ENCODE results near the gene PDE6D. TPM values are rescaled to one million over a fixed set of nuclear protein-coding genes. Genes with fewer than 3 reads are reported as not detected.

Gene PDE6D
- total RNA-seq, 1 donor from 2014 or later, result 14.1 TPM

- Histone ChIP-seq H3K4me1 (ENCODE audit: control insufficient read depth in 3 of 3, insufficient read depth in 3 of 3, low read length in 3 of 3) (peaks cover 13 to 27% (median 22%) of the 10 kb centered on the region in 3 donors), H3K27me3 (ENCODE audit: control insufficient read depth in 3 of 3, insufficient read depth in 3 of 3, low read length in 3 of 3) (no peaks in the 10 kb centered on the region), H3K4me3 (ENCODE audit: low read length in 3 of 3) (no peak overlapping the region), H3K9me3 (ENCODE audit: control insufficient read depth in 3 of 3, low read length in 3 of 3) (no peaks in the 10 kb centered on the region), H3K36me3 (ENCODE audit: control insufficient read depth in 3 of 3, insufficient read depth in 3 of 3, low read length in 3 of 3) (no peaks in the 10 kb centered on the region), H3K9ac (ENCODE audit: low read depth in 1 of 3, low read length in 3 of 3) (no peak overlapping the region), H3K27ac (ENCODE audit: low read depth, low read length) (no peak overlapping the region)
Measured at GRCh38 chr2:231689124-231689893, 91.8 kb downstream of the PDE6D start.

GRCh38 chr2:231688719-231689118, 92.4 kb downstream of the PDE6D start:
- no peaks in the 10 kb centered on the region for H3K36me3 ChIP-seq (ENCODE audit: control insufficient read depth in 3 of 3, insufficient read depth in 3 of 3, low read length in 3 of 3)
- peaks cover 13 to 27% (median 22%) of the 10 kb centered on the region in 3 donors for H3K4me1 ChIP-seq (ENCODE audit: control insufficient read depth in 3 of 3, insufficient read depth in 3 of 3, low read length in 3 of 3)
- peak overlapping the region in 1 of 3 donors; percentile 72 for H3K9ac ChIP-seq (ENCODE audit: low read depth in 1 of 3, low read length in 3 of 3)
- no peak overlapping the region for H3K4me3 ChIP-seq (ENCODE audit: low read length in 3 of 3)
- H3K9me3 ChIP-seq (ENCODE audit: control insufficient read depth in 3 of 3, low read length in 3 of 3), result no peaks in the 10 kb centered on the region
- H3K27me3 ChIP-seq (ENCODE audit: control insufficient read depth in 3 of 3, insufficient read depth in 3 of 3, low read length in 3 of 3), result no peaks in the 10 kb centered on the region
- H3K27ac ChIP-seq (ENCODE audit: low read depth, low read length), result peak overlapping the region; percentile 70

- H3K4me1 ChIP-seq (ENCODE audit: control insufficient read depth in 3 of 3, insufficient read depth in 3 of 3, low read length in 3 of 3), result peaks cover 13 to 27% (median 22%) of the 10 kb centered on the region in 3 donors
- no peaks in the 10 kb centered on the region for H3K27me3 ChIP-seq (ENCODE audit: control insufficient read depth in 3 of 3, insufficient read depth in 3 of 3, low read length in 3 of 3)
- no peak overlapping the region for H3K9ac ChIP-seq (ENCODE audit: low read depth in 1 of 3, low read length in 3 of 3)
- no peaks in the 10 kb centered on the region for H3K36me3 ChIP-seq (ENCODE audit: control insufficient read depth in 3 of 3, insufficient read depth in 3 of 3, low read length in 3 of 3)
- H3K4me3 ChIP-seq (ENCODE audit: low read length in 3 of 3), result no peak overlapping the region
- H3K27ac ChIP-seq (ENCODE audit: low read depth, low read length), result no peak overlapping the region
- no peaks in the 10 kb centered on the region for H3K9me3 ChIP-seq (ENCODE audit: control insufficient read depth in 3 of 3, low read length in 3 of 3)
Measured at GRCh38 chr2:231687961-231688360, 93.1 kb downstream of the PDE6D start.

GRCh38 chr2:231687133-231687852, 93.8 kb downstream of the PDE6D start:
- Histone ChIP-seq H3K9ac (ENCODE audit: low read depth in 1 of 3, low read length in 3 of 3) (peak overlapping the region in 1 of 3 donors; percentile 16), H3K4me3 (ENCODE audit: low read length in 3 of 3) (no peak overlapping the region), H3K27me3 (ENCODE audit: control insufficient read depth in 3 of 3, insufficient read depth in 3 of 3, low read length in 3 of 3) (no peaks in the 10 kb centered on the region), H3K27ac (ENCODE audit: low read depth, low read length) (no peak overlapping the region), H3K9me3 (ENCODE audit: control insufficient read depth in 3 of 3, low read length in 3 of 3) (no peaks in the 10 kb centered on the region), H3K4me1 (ENCODE audit: control insufficient read depth in 3 of 3, insufficient read depth in 3 of 3, low read length in 3 of 3) (peaks cover 13 to 27% (median 22%) of the 10 kb centered on the region in 3 donors), H3K36me3 (ENCODE audit: control insufficient read depth in 3 of 3, insufficient read depth in 3 of 3, low read length in 3 of 3) (no peaks in the 10 kb centered on the region)

GRCh38 chr2:231686192-231687100, 94.6 kb downstream of the PDE6D start:
- no peaks in the 10 kb centered on the region for H3K27me3 ChIP-seq (ENCODE audit: control insufficient read depth in 3 of 3, insufficient read depth in 3 of 3, low read length in 3 of 3)
- peaks cover 17 to 32% (median 26%) of the 10 kb centered on the region in 3 donors for H3K4me1 ChIP-seq (ENCODE audit: control insufficient read depth in 3 of 3, insufficient read depth in 3 of 3, low read length in 3 of 3)
- peak overlapping the region in 2 of 3 donors; percentile 5 to 16 for H3K9ac ChIP-seq (ENCODE audit: low read depth in 1 of 3, low read length in 3 of 3)
- H3K9me3 ChIP-seq (ENCODE audit: control insufficient read depth in 3 of 3, low read length in 3 of 3), result no peaks in the 10 kb centered on the region
- no peak overlapping the region for H3K4me3 ChIP-seq (ENCODE audit: low read length in 3 of 3)
- no peak overlapping the region for H3K27ac ChIP-seq (ENCODE audit: low read depth, low read length)
- H3K36me3 ChIP-seq (ENCODE audit: control insufficient read depth in 3 of 3, insufficient read depth in 3 of 3, low read length in 3 of 3), result no peaks in the 10 kb centered on the region

GRCh38 chr2:231685349-231686191, 95.5 kb downstream of the PDE6D start:
- H3K27ac ChIP-seq (ENCODE audit: low read depth, low read length), result no peak overlapping the region
- no peaks in the 10 kb centered on the region for H3K9me3 ChIP-seq (ENCODE audit: control insufficient read depth in 3 of 3, low read length in 3 of 3)
- H3K4me1 ChIP-seq (ENCODE audit: control insufficient read depth in 3 of 3, insufficient read depth in 3 of 3, low read length in 3 of 3), result peaks cover 20 to 35% (median 30%) of the 10 kb centered on the region in 3 donors
- no peak overlapping the region for H3K4me3 ChIP-seq (ENCODE audit: low read length in 3 of 3)
- no peak overlapping the region for H3K9ac ChIP-seq (ENCODE audit: low read depth in 1 of 3, low read length in 3 of 3)
- H3K27me3 ChIP-seq (ENCODE audit: control insufficient read depth in 3 of 3, insufficient read depth in 3 of 3, low read length in 3 of 3), result no peaks in the 10 kb centered on the region
- no peaks in the 10 kb centered on the region for H3K36me3 ChIP-seq (ENCODE audit: control insufficient read depth in 3 of 3, insufficient read depth in 3 of 3, low read length in 3 of 3)

GRCh38 chr2:231684314-231685223, 96.5 kb downstream of the PDE6D start:
- Histone ChIP-seq H3K36me3 (ENCODE audit: control insufficient read depth in 3 of 3, insufficient read depth in 3 of 3, low read length in 3 of 3) (no peaks in the 10 kb centered on the region), H3K4me3 (ENCODE audit: low read length in 3 of 3) (no peak overlapping the region), H3K9ac (ENCODE audit: low read depth in 1 of 3, low read length in 3 of 3) (no peak overlapping the region), H3K4me1 (ENCODE audit: control insufficient read depth in 3 of 3, insufficient read depth in 3 of 3, low read length in 3 of 3) (peaks cover 20 to 41% (median 31%) of the 10 kb centered on the region in 3 donors), H3K27ac (ENCODE audit: low read depth, low read length) (no peak overlapping the region), H3K9me3 (ENCODE audit: control insufficient read depth in 3 of 3, low read length in 3 of 3) (no peaks in the 10 kb centered on the region), H3K27me3 (ENCODE audit: control insufficient read depth in 3 of 3, insufficient read depth in 3 of 3, low read length in 3 of 3) (no peaks in the 10 kb centered on the region)

- Histone ChIP-seq H3K9ac (ENCODE audit: low read depth in 1 of 3, low read length in 3 of 3) (no peak overlapping the region), H3K27me3 (ENCODE audit: control insufficient read depth in 3 of 3, insufficient read depth in 3 of 3, low read length in 3 of 3) (no peaks in the 10 kb centered on the region), H3K4me1 (ENCODE audit: control insufficient read depth in 3 of 3, insufficient read depth in 3 of 3, low read length in 3 of 3) (peaks cover 14 to 32% (median 23%) of the 10 kb centered on the region in 3 donors), H3K36me3 (ENCODE audit: control insufficient read depth in 3 of 3, insufficient read depth in 3 of 3, low read length in 3 of 3) (no peaks in the 10 kb centered on the region), H3K27ac (ENCODE audit: low read depth, low read length) (no peak overlapping the region), H3K9me3 (ENCODE audit: control insufficient read depth in 3 of 3, low read length in 3 of 3) (no peaks in the 10 kb centered on the region), H3K4me3 (ENCODE audit: low read length in 3 of 3) (no peak overlapping the region)
Measured at GRCh38 chr2:231683292-231684235, 97.5 kb downstream of the PDE6D start.

Measured in skeletal muscle tissue (tissue), 4 donors.